Measurements from ENCODE around the gene ZNF804A.

GRCh38 chr2:184851576-184851975 lies 253.2 kb downstream of the ZNF804A start:
- no peak for TF ChIP-seq CTCF (IDR thresholded peaks at IDR 0.05)
- no peak for TF ChIP-seq POLR2A (IDR thresholded peaks at IDR 0.05)
- TF ChIP-seq POLR2AphosphoS5 (IDR thresholded peaks at IDR 0.05) = no peak
